SKM-1 treated with dmso at 0.1 percent for 144 hours (cell line): ENCODE data around the gene DRC7.

Experiments
- DNase-seq: peaks from one replicate; lab custom pipeline; 2025; ENCODE audit not compliant: unreplicated experiment; lab: John Stamatoyannopoulos, UW

The DRC7 gene, protein sequence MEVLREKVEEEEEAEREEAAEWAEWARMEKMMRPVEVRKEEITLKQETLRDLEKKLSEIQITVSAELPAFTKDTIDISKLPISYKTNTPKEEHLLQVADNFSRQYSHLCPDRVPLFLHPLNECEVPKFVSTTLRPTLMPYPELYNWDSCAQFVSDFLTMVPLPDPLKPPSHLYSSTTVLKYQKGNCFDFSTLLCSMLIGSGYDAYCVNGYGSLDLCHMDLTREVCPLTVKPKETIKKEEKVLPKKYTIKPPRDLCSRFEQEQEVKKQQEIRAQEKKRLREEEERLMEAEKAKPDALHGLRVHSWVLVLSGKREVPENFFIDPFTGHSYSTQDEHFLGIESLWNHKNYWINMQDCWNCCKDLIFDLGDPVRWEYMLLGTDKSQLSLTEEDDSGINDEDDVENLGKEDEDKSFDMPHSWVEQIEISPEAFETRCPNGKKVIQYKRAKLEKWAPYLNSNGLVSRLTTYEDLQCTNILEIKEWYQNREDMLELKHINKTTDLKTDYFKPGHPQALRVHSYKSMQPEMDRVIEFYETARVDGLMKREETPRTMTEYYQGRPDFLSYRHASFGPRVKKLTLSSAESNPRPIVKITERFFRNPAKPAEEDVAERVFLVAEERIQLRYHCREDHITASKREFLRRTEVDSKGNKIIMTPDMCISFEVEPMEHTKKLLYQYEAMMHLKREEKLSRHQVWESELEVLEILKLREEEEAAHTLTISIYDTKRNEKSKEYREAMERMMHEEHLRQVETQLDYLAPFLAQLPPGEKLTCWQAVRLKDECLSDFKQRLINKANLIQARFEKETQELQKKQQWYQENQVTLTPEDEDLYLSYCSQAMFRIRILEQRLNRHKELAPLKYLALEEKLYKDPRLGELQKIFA

DNA sequence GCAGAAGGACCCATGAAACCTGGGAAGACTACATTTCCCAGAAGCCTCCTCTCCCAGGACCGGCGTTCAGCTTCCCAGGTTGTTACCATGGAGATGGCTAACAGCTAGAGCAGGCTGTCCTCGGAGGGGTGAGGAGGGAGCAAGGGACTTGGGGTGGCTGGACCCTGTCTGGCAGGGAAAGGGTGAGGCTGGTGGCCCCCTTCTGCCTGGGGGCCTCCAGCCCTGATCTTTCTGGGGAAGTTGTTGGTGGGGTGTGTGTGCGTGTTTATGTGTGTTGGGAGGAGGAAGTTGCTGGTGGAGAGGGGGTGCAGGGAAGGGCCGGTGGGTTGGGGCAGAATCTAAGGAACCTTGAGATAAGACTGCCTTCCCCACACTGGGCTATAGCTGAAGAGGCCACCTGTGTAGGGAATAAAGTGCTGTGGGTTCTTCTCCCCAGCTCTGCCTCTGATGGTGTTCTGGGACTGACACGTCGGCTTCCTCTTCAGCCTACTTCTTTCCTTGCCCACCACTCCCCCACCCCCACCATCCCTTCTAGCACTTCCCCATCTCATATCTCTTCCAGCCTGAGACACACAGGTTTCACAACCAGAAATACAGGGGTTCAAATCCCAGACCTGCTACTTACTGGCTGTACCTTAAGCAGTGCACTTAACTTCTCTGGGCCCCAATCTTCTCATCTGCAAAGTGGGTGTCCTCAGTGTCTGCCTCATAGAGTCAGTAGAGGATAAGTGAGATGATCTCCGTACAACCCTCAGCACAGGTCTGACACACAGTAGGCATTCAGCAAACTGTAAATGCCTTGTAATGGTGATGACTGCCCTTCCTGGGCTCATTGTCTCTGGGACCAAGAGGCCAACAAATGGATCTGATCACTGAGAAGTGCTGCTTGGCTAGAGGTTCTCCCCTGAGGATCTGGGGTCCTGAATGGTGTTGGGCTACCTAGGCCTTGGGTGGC is at the start of gene DRC7:
TSS of gene DRC7 (plus strand) at position 82 of the 955 bp plus-strand sequence. CDS start 3,144 bp downstream, outside the sequence.
- DNase-seq, result peak; percentile 88

DNA sequence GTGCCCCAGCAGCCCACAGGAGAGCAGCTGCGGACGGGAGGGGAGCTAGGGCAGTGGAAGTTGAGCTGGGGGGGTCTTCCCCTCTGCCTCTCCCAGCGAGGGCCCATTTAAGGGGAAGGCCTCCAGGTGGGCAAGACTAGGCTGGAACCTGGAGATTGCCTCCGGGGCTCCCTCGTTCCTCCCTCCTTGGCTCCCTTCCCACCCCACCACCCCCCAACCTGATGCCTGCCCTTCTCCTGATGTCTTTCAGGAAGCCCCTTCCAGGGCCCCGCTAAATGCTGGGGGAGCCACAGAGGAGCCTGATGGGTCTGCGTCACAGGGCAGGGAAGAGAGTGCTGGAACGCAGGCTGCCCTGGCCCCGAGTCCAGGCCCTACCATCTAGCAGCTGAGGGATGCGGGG is 49.4 kb upstream of the DRC7 start:
- no peak for DNase-seq

DNA sequence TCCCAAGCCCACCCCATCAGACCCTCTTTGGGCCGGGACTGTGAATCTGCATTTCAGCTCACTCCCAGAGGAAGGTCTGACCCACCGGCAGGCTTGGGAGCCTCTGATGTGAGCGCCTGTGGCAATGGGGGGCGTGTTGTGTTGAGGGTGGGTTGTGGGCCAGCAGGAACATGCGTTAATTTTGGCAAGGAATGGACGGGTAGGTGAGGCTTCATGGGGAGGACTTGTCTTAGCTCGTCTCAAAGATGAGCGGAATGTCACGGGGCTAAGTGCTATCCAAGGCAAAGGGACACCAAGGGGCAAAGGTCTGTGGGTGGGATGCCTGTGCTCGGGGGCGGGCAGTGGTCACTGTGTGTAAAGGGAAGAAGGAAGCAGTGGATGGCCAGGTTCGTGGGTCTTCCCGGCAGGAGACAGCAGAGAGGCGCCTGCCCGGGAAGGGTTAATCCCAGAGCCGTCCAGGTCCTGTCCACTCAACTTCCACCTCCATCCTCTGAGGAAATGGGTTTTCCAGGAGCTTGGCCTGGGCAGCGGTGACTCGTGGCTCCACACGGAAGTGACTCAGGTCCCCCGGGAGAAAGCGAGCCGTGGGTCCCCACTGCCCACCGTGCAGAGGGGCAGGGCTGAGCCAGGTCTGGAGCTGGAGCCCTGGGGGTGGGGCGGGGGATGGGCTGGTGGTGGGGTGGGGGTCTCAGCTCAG is 48.8 kb upstream of the DRC7 start:
- DNase-seq, result no peak

DNA sequence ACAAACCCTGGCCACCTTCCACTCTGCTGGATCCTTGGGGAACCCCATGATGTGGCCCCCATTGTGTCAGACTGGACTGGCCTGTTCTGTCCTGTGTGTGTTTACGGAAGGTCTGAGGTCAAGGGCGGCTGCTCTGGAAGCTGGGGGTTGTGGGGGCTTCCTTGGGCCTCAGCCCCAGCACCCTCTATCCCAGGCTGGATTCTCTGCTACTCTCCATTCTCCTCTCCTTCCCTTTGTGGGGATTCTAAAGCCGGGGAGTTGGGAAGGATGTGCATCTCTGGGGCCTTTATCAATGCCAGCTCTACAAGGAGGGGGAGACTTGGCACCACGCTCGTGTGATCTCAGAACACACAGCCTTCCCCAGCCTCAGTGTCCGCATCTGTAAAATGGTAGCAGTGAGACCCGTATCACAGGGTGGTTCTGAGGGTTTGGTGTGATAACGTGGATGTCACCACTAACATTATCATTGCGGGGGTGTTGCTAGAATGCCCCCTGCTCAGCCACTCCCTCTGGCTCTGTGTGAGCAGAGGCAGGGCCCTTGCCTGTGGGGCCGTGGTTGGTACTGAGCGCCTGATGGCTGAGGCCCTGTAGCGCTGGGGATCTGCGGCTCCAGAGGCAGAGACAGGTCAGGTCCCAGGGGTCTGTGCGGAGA is 48.1 kb upstream of the DRC7 start:
- no peak for DNase-seq

DNA sequence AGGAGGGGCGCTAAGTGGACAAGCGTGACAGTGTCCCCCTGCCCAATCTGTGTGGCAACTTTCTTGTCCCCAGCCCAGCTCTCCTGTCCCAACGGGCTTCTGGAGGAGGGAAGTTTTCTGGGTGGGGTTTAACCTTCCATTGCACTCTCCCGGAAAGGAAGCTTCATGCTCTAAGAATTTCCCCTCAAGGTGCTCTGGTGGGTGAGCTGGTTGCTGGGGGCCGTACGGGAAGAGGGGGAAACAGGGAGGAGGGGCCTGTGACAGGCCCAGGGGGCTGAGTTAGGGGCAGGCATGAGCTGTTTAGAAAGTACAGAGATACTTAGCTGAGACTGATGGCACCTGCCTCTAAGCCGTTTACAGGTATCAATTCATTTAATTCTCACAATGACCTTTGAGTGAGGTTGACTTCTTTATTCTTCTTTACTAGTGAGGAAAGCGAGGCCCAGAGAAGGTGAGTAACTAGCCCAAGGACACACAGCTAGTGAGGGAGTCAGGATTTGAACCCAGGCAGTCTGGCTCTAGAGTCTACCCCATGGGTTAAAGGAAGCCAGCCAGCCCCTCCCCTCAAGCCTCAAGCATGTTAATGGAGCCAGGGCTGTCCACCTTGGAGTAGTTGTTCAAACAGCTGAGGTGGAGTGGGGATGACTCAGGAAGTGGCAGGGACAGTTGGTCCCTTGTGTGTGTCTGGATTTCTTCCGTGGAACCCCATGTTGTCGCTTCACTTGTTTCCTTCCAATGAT is 47.3 kb upstream of the DRC7 start:
- no peak for DNase-seq

DNA sequence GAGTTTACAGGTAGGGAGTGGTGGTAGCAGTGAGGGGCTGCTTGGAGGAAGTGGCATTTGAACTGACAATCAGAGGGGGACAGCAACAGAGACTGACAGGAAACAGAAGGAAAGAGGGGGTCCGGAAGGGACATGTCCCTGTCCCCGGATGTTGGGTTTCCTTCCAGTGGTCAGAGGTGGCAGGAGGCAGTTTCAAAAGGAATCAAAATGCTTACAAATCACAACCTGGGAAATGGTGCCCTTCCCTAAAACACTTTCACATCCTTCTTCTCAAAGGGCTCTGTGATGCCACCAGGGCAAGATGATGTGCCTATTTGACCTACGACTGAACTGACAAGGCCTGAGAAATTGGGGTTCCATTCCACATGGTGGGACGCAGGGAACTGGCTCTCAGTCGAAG is 46.5 kb upstream of the DRC7 start:
- DNase-seq, result peak; percentile 15

DNA sequence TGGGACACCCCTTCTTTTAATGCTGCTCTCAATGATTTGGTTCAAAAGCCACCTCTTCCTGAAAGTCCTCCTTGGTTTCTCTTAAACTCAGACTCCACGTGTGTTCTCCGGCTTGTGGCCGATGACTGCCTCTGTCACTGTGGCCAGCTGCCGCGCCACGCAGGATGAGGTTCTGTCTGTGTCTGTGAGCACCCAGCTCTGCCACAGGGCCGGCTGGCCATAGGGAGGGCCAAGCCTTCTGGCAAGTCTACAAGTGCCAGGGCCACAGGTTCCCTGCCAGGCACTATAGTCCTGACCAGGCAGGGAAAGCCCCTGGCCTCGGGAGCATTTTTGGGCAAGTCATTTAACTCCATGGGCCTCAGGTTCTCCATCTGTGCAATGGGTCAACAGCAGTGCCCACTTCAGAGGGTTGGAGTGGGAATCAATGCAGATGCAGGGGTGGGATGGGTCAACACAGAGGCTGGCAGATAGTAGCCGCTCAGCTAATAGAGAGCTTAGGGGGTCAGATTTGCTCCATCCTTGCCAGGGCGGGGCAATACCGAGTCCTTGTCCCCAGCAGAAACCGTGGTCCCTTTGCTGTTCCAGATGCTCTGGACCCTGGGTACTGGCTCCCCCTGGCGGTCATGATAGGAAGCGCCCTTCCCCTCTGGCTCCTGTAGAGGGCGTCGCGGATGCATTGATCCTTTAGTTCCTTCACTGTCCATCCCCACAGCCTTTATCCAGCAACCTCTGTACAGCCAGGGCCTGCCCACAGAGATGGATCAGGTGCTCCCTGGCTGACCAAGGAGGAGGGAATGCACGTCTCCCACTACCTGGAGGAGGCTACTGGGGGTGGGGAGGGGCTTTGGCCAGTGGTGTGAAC is 45.8 kb upstream of the DRC7 start:
- peak; percentile 81 for DNase-seq

DNA sequence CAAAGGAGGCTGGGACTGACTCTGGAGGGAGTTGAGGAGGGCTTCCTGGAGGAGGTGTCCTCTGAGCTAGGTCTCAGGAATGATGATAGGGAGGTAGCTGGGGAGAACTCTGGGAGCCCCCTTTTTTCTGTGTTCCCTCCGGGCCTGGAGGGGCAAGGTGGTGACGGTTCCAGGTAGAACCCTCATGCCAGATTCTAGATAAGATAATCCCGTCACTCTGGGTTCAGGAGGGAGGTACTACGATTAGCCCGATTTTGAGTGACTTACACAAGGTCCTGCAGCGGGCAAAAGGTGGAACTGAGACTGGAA is 45.2 kb upstream of the DRC7 start:
- no peak for DNase-seq

DNA sequence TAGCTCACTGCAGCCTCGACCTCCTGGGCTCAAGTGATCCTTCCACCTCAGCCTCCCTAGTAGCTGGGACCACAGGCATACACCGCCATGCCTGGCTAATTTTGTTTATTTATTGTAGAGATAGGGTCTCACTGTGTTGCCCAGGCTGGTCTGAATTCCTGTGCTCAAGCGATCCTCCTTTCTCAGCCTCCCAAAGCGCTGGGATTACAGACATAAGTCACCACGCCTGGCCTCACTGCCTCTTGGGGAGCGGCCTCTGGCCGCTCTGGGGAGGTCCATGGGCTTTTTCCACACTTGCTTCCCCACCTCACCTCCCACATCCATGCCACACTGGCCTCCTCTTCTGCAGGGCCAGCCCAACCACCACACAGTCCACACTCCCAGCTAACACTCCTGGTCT is 44.8 kb upstream of the DRC7 start:
- no peak for DNase-seq

DNA sequence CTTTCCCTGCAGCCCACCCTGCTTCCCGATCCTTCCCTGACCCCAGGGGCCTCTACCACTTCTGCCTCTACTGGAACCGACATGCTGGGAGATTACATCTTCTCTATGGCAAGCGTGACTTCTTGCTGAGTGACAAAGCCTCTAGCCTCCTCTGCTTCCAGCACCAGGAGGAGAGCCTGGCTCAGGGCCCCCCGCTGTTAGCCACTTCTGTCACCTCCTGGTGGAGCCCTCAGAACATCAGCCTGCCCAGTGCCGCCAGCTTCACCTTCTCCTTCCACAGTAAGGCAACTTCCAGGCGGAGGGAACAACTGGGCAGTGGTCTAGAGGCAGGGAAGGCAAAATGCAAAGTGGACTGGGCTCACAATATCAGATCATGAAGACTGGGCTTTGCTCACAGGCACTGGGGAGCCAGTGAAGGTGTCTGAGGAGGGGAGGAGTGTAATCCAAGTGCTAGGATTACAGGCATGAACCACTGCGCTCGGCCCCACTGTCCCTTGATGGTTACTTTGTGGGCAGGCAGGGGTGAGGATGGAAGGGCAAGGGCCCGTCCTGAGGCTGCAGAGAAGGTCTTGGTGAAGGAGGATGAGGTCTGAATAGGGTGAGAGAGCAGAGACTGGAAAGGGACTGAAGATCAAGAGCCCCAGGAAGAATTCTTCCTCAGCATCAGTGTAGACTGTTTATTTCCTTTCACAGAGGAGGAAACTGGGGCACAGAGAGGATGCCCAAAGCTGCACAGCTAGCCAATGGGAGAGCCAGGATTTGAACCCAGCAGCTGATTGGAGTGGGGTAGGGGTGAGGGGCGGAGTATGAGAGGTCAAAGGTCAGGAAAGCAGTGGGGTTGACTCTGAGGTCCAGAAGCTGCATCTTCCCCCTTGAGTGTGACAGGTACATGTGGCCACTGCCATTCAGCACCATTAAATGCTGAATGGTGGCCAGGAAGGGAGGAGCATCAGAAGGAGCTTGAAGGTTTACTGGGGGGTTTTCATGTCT is 43.0 kb upstream of the DRC7 start:
- peak; percentile 10 for DNase-seq

DNA sequence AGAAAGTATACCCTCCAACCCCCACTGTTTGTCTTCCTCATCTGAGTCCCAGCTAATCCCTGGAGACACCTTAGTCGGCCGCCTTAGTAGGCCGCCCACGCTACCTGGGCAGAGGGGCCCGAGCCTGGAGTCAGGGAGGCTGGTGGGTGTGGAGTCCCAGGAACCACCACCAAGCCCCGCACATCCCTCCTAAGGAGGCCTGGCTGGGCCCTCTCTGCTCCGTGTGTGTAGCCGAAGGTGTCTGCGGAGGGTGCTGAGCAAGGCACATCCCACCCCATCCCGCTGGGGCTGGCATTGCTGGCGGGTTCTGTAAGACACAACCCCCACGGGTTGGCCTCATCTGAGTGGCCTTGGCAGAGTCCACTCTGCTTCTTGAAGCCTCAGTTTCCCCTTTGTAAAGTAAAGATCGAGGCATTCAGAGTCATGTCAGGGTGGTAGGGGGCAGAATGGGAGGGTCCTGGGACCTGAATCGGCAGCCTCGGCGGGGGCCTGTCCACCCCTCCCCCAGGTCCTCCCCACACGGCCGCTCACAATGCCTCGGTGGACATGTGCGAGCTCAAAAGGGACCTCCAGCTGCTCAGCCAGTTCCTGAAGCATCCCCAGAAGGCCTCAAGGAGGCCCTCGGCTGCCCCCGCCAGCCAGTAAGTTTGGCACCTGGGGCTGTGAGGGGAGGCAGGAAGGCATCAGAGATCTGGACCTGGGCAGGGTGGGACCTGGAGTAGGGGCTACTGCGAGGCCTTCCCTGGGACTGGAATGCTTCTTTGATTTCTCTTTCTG is 41.7 kb upstream of the DRC7 start:
- DNase-seq, result no peak

DNA sequence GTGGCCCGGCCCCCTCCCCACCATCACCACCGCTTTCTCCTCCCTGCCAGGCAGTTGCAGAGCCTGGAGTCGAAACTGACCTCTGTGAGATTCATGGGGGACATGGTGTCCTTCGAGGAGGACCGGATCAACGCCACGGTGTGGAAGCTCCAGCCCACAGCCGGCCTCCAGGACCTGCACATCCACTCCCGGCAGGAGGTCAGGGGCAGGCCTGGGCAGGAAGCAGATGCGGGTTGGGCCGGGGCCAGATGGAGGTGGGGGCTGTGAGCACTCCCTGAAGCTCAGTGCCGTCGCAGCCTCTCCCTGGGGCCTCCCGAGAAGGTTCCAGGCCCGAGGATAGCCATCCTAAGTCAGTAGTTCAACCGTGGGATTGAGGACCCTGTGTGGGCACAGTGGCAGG is 40.7 kb upstream of the DRC7 start:
- no peak for DNase-seq

DNA sequence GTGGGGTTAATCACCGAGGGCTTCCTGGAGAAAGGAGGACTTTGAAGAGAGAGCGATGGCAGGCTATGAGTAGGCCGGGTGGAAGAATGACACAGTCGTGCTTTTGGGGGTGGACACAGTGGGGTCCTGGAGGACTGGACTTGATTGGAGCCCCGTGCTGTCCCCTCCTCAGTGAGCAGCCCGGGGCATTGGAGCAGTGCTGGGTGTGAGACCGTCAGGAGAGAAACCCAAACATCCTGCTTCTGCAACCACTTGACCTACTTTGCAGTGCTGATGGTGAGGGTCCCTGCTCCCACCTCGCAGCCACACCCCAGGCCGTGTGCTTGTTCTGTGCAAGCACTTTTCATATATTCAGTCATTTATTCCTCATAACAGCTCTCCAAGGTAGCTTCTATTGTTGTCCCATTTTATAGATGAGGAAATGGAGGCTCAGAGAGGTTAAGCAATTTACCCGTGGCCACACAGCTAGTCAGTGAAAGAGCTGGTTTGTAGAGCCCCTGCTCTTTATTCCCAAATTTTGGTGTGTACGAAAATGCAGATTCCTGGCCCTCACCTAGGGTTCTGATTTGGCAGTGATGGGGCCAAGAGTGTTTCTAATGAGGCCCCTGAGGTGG is 38.2 kb upstream of the DRC7 start:
- no peak for DNase-seq

DNA sequence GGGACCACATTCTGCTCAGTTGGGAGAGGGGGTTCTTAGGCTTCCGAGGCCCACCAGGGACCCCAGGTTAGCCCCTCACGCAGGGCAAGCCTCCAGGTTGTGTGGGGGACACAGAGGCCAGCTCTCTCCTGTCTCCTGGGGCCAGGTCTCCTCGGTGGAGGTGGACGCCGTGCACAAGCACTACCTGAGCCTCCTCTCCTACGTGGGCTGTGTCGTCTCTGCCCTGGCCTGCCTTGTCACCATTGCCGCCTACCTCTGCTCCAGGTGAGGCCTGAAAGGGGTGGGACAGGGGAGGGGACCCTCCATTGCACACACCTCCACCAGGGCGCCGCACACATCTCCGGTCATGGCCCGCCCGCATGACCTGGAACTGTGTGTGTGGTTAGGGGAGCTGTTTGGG is 37.4 kb upstream of the DRC7 start:
- DNase-seq, result no peak

DNA sequence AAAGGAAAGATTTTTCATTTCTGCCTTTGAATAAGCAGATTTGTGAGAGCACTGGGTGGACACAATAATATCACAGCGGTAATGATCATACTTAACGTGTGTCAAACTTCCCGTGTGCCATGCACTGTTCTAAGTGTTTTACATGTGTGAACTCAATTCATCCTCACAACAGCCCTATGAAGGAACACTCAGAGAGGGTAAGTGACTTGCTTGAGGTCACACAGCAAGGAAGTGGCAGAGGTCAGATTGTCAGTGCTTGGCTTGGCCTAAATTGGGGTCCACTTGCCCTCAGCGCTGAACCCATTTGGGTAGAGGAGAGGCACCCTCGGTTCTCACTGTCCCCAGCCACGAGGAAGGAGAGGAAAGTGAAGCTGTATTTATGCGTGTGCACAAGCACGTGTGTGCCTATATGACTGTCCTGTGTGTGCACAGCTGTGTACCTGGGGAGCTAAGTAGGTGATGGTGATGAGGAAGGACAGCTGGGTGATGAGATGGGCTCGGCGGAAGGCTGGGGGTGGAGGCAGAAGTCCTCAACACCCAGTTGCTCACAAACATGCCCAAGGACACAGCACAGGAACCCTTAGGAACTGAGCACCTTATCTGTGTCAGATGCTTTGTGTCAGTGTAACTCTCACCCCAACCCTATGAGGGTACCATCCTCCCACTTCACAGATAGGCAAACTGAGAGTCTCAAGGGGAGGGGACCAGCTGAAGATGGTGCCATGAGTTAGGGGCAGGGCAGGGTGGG is 36.3 kb upstream of the DRC7 start:
- no peak for DNase-seq
